Mucosa of rectum (tissue), 2 donors: ENCODE results near the gene ST6GALNAC5.
A peak's percentile ranks its signal among the peaks of the same experiment; 100 is the strongest.

ENCODE experiments used
- H3K27ac ChIP-seq, 2 donors: one replicate each; pipeline ENCODE4 v1.7.0; 2013; ENCODE audit warnings: inconsistent platforms in 2 of 2, low read depth in 2 of 2, low read length in 2 of 2
- H3K27me3 ChIP-seq, 2 donors: one replicate each; pipeline ENCODE4 v1.7.0; 2013; ENCODE audit warnings: low read length in 2 of 2; ENCODE audit not compliant: control insufficient read depth in 2 of 2, insufficient read depth in 2 of 2
- H3K36me3 ChIP-seq, 2 donors: one replicate each; pipeline ENCODE4 v1.7.0; 2013; ENCODE audit warnings: low read length in 2 of 2; ENCODE audit not compliant: control insufficient read depth in 2 of 2, insufficient read depth in 2 of 2
- H3K4me1 ChIP-seq, 2 donors: one replicate each; pipeline ENCODE4 v1.7.0; 2013; ENCODE audit warnings: low read length in 2 of 2, mild to moderate bottlenecking in 1 of 2; ENCODE audit not compliant: control insufficient read depth in 2 of 2, insufficient read depth in 2 of 2
- H3K4me3 ChIP-seq, 2 donors: one replicate each; pipeline ENCODE4 v1.7.0; 2013; ENCODE audit warnings: low read length in 2 of 2
- H3K9ac ChIP-seq, 2 donors: one replicate each; pipeline ENCODE4 v1.7.0; 2013; ENCODE audit warnings: low read length in 2 of 2, low read depth in 1 of 2, mild to moderate bottlenecking in 1 of 2
- H3K9me3 ChIP-seq, 2 donors: one replicate each; pipeline ENCODE4 v1.7.0; 2013; ENCODE audit warnings: low read length in 2 of 2; ENCODE audit not compliant: control insufficient read depth in 2 of 2
- donor health status: healthy.
- donor health status: Normal muscosa, but diverticular disease.

The ST6GALNAC5 gene

GRCh38 chr1:76891931-76892622 lies 24.8 kb downstream of the ST6GALNAC5 start:
- Histone ChIP-seq H3K27ac (no peak overlapping the region), H3K4me3 (no peak overlapping the region), H3K9ac (no peak overlapping the region), H3K36me3 (no peaks in the 10 kb centered on the region), H3K9me3 (no peaks in the 10 kb centered on the region), H3K27me3 (no peaks in the 10 kb centered on the region), H3K4me1 (no peaks in the 10 kb centered on the region)

- no peaks in the 10 kb centered on the region for H3K4me1 ChIP-seq
- H3K27ac ChIP-seq: no peak overlapping the region
- peak overlapping the region in 1 of 2 donors; percentile 6 for H3K9ac ChIP-seq
- no peaks in the 10 kb centered on the region for H3K36me3 ChIP-seq
- H3K27me3 ChIP-seq: no peaks in the 10 kb centered on the region
- no peaks in the 10 kb centered on the region for H3K9me3 ChIP-seq
- no peak overlapping the region for H3K4me3 ChIP-seq
Measured at GRCh38 chr1:76892675-76893074, 25.4 kb downstream of the ST6GALNAC5 start.

GRCh38 chr1:76901158-76901767 lies 34.0 kb downstream of the ST6GALNAC5 start:
- H3K4me3 ChIP-seq: no peak overlapping the region
- no peaks in the 10 kb centered on the region for H3K9me3 ChIP-seq
- H3K27ac ChIP-seq: no peak overlapping the region
- no peaks in the 10 kb centered on the region for H3K36me3 ChIP-seq
- no peaks in the 10 kb centered on the region for H3K4me1 ChIP-seq
- no peak overlapping the region for H3K9ac ChIP-seq
- H3K27me3 ChIP-seq: no peaks in the 10 kb centered on the region

GRCh38 chr1:76905876-76906595 lies 38.8 kb downstream of the ST6GALNAC5 start:
- no peaks in the 10 kb centered on the region for H3K9me3 ChIP-seq
- H3K27ac ChIP-seq: no peak overlapping the region
- H3K9ac ChIP-seq: no peak overlapping the region
- no peak overlapping the region for H3K4me3 ChIP-seq
- no peaks in the 10 kb centered on the region for H3K4me1 ChIP-seq
- no peaks in the 10 kb centered on the region for H3K27me3 ChIP-seq
- H3K36me3 ChIP-seq: no peaks in the 10 kb centered on the region

- no peaks in the 10 kb centered on the region for H3K9me3 ChIP-seq
- no peaks in the 10 kb centered on the region for H3K4me1 ChIP-seq
- H3K27me3 ChIP-seq: no peaks in the 10 kb centered on the region
- no peak overlapping the region for H3K4me3 ChIP-seq
- H3K9ac ChIP-seq: no peak overlapping the region
- no peak overlapping the region for H3K27ac ChIP-seq
- H3K36me3 ChIP-seq: no peaks in the 10 kb centered on the region
Measured at GRCh38 chr1:76909311-76909710, 42.0 kb downstream of the ST6GALNAC5 start.

GRCh38 chr1:76919085-76919484 lies 51.8 kb downstream of the ST6GALNAC5 start:
- Histone ChIP-seq H3K9ac (no peak overlapping the region), H3K9me3 (no peaks in the 10 kb centered on the region), H3K4me1 (no peaks in the 10 kb centered on the region), H3K27ac (no peak overlapping the region), H3K4me3 (no peak overlapping the region), H3K36me3 (no peaks in the 10 kb centered on the region), H3K27me3 (no peaks in the 10 kb centered on the region)

- no peaks in the 10 kb centered on the region for H3K9me3 ChIP-seq
- H3K4me1 ChIP-seq: no peaks in the 10 kb centered on the region
- H3K36me3 ChIP-seq: no peaks in the 10 kb centered on the region
- no peaks in the 10 kb centered on the region for H3K27me3 ChIP-seq
- H3K9ac ChIP-seq: no peak overlapping the region
- H3K27ac ChIP-seq: no peak overlapping the region
- no peak overlapping the region for H3K4me3 ChIP-seq
Measured at GRCh38 chr1:76921590-76921989, 54.3 kb downstream of the ST6GALNAC5 start.

- no peak overlapping the region for H3K9ac ChIP-seq
- H3K4me1 ChIP-seq: no peaks in the 10 kb centered on the region
- no peaks in the 10 kb centered on the region for H3K9me3 ChIP-seq
- H3K27ac ChIP-seq: no peak overlapping the region
- no peaks in the 10 kb centered on the region for H3K36me3 ChIP-seq
- H3K4me3 ChIP-seq: no peak overlapping the region
- no peaks in the 10 kb centered on the region for H3K27me3 ChIP-seq
Measured at GRCh38 chr1:76925825-76926224, 58.5 kb downstream of the ST6GALNAC5 start.

GRCh38 chr1:76928522-76928921 lies 61.2 kb downstream of the ST6GALNAC5 start:
- Histone ChIP-seq H3K4me3 (no peak overlapping the region), H3K27ac (no peak overlapping the region), H3K4me1 (no peaks in the 10 kb centered on the region), H3K9ac (no peak overlapping the region), H3K9me3 (no peaks in the 10 kb centered on the region), H3K36me3 (no peaks in the 10 kb centered on the region), H3K27me3 (no peaks in the 10 kb centered on the region)

- H3K36me3 ChIP-seq: no peaks in the 10 kb centered on the region
- no peak overlapping the region for H3K9ac ChIP-seq
- H3K4me1 ChIP-seq: no peaks in the 10 kb centered on the region
- H3K27me3 ChIP-seq: no peaks in the 10 kb centered on the region
- H3K9me3 ChIP-seq: no peaks in the 10 kb centered on the region
- H3K4me3 ChIP-seq: no peak overlapping the region
- H3K27ac ChIP-seq: no peak overlapping the region
Measured at GRCh38 chr1:76929136-76929535, 61.9 kb downstream of the ST6GALNAC5 start.
